ENCODE measurements around the gene TAGLN.
"Not testable (repeated sequence)": the region's sequence is repeated elsewhere in the genome, so short reads cannot be mapped to it uniquely, and the experiment has no call there.

TAGLN gene

GRCh38 chr11:117207481-117207880, 8.3 kb downstream of the TAGLN start:
- not testable (repeated sequence) for H3F3A ChIP-seq (ENCODE audit: low read depth); H3K79me2 ChIP-seq (ENCODE audit: insufficient read depth, low read length); H3K9me2 ChIP-seq (replicated peaks; ENCODE audit: low read depth, low read length); H3K4me1 ChIP-seq (ENCODE audit: insufficient read depth, low read length, poor library complexity, severe bottlenecking); H3K9me3 ChIP-seq (ENCODE audit: insufficient read depth, low read depth, low read length); H3K27me3 ChIP-seq (ENCODE audit: insufficient read depth, low read length, poor library complexity, severe bottlenecking); H3K9ac ChIP-seq (ENCODE audit: low read depth, low read length, poor library complexity, severe bottlenecking); H2AFZ ChIP-seq (ENCODE audit: low read length); H4K20me1 ChIP-seq (ENCODE audit: insufficient read depth, low read length, poor library complexity, severe bottlenecking); H3K36me3 ChIP-seq (ENCODE audit: insufficient read depth, low read length); H3K4me2 ChIP-seq (ENCODE audit: low read depth, low read length, poor library complexity, severe bottlenecking); H3K4me3 ChIP-seq (ENCODE audit: low read length, poor library complexity, severe bottlenecking)

GRCh38 chr11:117208710-117209109, 9.5 kb downstream of the TAGLN start:
- not testable (repeated sequence) for H4K20me1 ChIP-seq (ENCODE audit: insufficient read depth, low read length, poor library complexity, severe bottlenecking); H2AFZ ChIP-seq (ENCODE audit: low read length); H3K4me3 ChIP-seq (ENCODE audit: low read length, poor library complexity, severe bottlenecking); H3K79me2 ChIP-seq (ENCODE audit: insufficient read depth, low read length); H3K4me2 ChIP-seq (ENCODE audit: low read depth, low read length, poor library complexity, severe bottlenecking); H3F3A ChIP-seq (ENCODE audit: low read depth); H3K27me3 ChIP-seq (ENCODE audit: insufficient read depth, low read length, poor library complexity, severe bottlenecking); H3K9me2 ChIP-seq (replicated peaks; ENCODE audit: low read depth, low read length); H3K9me3 ChIP-seq (ENCODE audit: insufficient read depth, low read depth, low read length); H3K36me3 ChIP-seq (ENCODE audit: insufficient read depth, low read length); H3K9ac ChIP-seq (ENCODE audit: low read depth, low read length, poor library complexity, severe bottlenecking); H3K4me1 ChIP-seq (ENCODE audit: insufficient read depth, low read length, poor library complexity, severe bottlenecking)

- not testable (repeated sequence) for H2AFZ ChIP-seq (ENCODE audit: low read length)
Measured at GRCh38 chr11:117209351-117210125, 10.4 kb downstream of the TAGLN start.

GRCh38 chr11:117210620-117211019, 11.4 kb downstream of the TAGLN start:
- TF ChIP-seq, protein P1, sequence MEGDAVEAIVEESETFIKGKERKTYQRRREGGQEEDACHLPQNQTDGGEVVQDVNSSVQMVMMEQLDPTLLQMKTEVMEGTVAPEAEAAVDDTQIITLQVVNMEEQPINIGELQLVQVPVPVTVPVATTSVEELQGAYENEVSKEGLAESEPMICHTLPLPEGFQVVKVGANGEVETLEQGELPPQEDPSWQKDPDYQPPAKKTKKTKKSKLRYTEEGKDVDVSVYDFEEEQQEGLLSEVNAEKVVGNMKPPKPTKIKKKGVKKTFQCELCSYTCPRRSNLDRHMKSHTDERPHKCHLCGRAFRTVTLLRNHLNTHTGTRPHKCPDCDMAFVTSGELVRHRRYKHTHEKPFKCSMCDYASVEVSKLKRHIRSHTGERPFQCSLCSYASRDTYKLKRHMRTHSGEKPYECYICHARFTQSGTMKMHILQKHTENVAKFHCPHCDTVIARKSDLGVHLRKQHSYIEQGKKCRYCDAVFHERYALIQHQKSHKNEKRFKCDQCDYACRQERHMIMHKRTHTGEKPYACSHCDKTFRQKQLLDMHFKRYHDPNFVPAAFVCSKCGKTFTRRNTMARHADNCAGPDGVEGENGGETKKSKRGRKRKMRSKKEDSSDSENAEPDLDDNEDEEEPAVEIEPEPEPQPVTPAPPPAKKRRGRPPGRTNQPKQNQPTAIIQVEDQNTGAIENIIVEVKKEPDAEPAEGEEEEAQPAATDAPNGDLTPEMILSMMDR (conservative IDR thresholded peaks at IDR 0.05; ENCODE audit: low read length), result no peak
- TF ChIP-seq EZH2phosphoT487 (IDR thresholded peaks at IDR 0.05; ENCODE audit: borderline replicate concordance), result no peak
- Histone ChIP-seq H3K27me3 (ENCODE audit: insufficient read depth, low read length, poor library complexity, severe bottlenecking) (no peaks in the 10 kb centered on the region), H3K9ac (ENCODE audit: low read depth, low read length, poor library complexity, severe bottlenecking) (no peak overlapping the region), H3K9me2 (replicated peaks; ENCODE audit: low read depth, low read length) (no peaks in the 10 kb centered on the region), H3K4me1 (ENCODE audit: insufficient read depth, low read length, poor library complexity, severe bottlenecking) (no peaks in the 10 kb centered on the region), H3K9me3 (ENCODE audit: insufficient read depth, low read depth, low read length) (no peaks in the 10 kb centered on the region), H3K4me2 (ENCODE audit: low read depth, low read length, poor library complexity, severe bottlenecking) (no peak overlapping the region), H4K20me1 (ENCODE audit: insufficient read depth, low read length, poor library complexity, severe bottlenecking) (no peaks in the 10 kb centered on the region), H3K79me2 (ENCODE audit: insufficient read depth, low read length) (no peaks in the 10 kb centered on the region), H3K36me3 (ENCODE audit: insufficient read depth, low read length) (peaks cover 6% of the 10 kb centered on the region; the same call in 1 of the 2 replicates), H3F3A (ENCODE audit: low read depth) (no peaks in the 10 kb centered on the region), H3K4me3 (ENCODE audit: low read length, poor library complexity, severe bottlenecking) (no peak overlapping the region), H2AFZ (ENCODE audit: low read length) (no peak overlapping the region)

More at GRCh38 chr11:117209351-117210125, 10.4 kb downstream of the TAGLN start:
- not testable (repeated sequence) for H3K27me3 ChIP-seq (ENCODE audit: insufficient read depth, low read length, poor library complexity, severe bottlenecking); H3K79me2 ChIP-seq (ENCODE audit: insufficient read depth, low read length); H3K4me2 ChIP-seq (ENCODE audit: low read depth, low read length, poor library complexity, severe bottlenecking); H3K4me3 ChIP-seq (ENCODE audit: low read length, poor library complexity, severe bottlenecking); H4K20me1 ChIP-seq (ENCODE audit: insufficient read depth, low read length, poor library complexity, severe bottlenecking); H3F3A ChIP-seq (ENCODE audit: low read depth); H3K9me2 ChIP-seq (replicated peaks; ENCODE audit: low read depth, low read length); H3K9me3 ChIP-seq (ENCODE audit: insufficient read depth, low read depth, low read length); H3K4me1 ChIP-seq (ENCODE audit: insufficient read depth, low read length, poor library complexity, severe bottlenecking); H3K9ac ChIP-seq (ENCODE audit: low read depth, low read length, poor library complexity, severe bottlenecking)
- H3K36me3 ChIP-seq (ENCODE audit: insufficient read depth, low read length), result peaks cover 13% of the 10 kb centered on the region; the same call in 1 of the 2 replicates
